ENCODE measurements around the gene FRZB. TPM values are rescaled to one million over a fixed set of nuclear protein-coding genes. Genes with fewer than 3 reads are reported as not detected.
A peak's percentile ranks its signal among the peaks of the same experiment; 100 is the strongest.

FRZB gene
- total and polyA plus RNA-seq, 9 of the 15 experiments (the other 6 are each of a cell fraction or from before 2014, with no cell fraction given): 0.01 to 0.05 (median 0.03) TPM; not detected in 6

- in situ Hi-C loops (cut with MboI) (no loop called here), intact Hi-C loops (cut with micrococcal nuclease) (loop anchor here (5.0 to 10.0 kb wide), 4 partner anchors 85 to 683 kb away; no protein-coding TSS in a partner anchor)
- H3K9me1 ChIP-seq (ENCODE audit: control insufficient read depth, insufficient read depth, low read length): no peaks in the 10 kb centered on the region
- no peaks in the 10 kb centered on the region; the same call in 1 of the 2 replicates for H3K9me3 ChIP-seq (replicated peaks; ENCODE audit: control insufficient read depth, insufficient read depth, low read depth, low read length)
- 0 out of 2 replicates have a peak, but pooled peaks have one; percentile 1 for TF ChIP-seq RNF2 (IDR thresholded peaks at IDR 0.05)
- TF ChIP-seq EGR1 (conservative IDR thresholded peaks at IDR 0.05): 0 out of 2 replicates have a peak, but pooled peaks have one; percentile 27
- TF ChIP-seq CBFA2T3 (IDR thresholded peaks at IDR 0.05): no peak
- TF ChIP-seq RBM39 (optimal IDR thresholded peaks at IDR 0.05; ENCODE audit: low read depth, low read length): no peak
- no peak for TF ChIP-seq GMEB1 (CRISPR knock-in tag; IDR thresholded peaks at IDR 0.05)
- no peak for TF ChIP-seq E4F1 (CRISPR knock-in tag; IDR thresholded peaks at IDR 0.05; ENCODE audit: borderline replicate concordance)
- H3K79me2 ChIP-seq (ENCODE audit: control insufficient read depth, insufficient read depth, low read length): no peaks in the 10 kb centered on the region
- no TSS peak for BruUV-seq (replicated peaks)
- no peak overlapping the region for H3K4me2 ChIP-seq (ENCODE audit: insufficient read depth, low read length)
- no peak for FAIRE-seq
- ATAC-seq: no peak
- peaks cover 40 to 41% of the 10 kb centered on the region in 2 experiments for H3K27me3 ChIP-seq (ENCODE audit: control insufficient read depth in 2 of 2, insufficient read depth in 2 of 2, low read length in 2 of 2)
- no peaks in the 10 kb centered on the region; the same call in 1 of the 2 replicates for H4K20me1 ChIP-seq (replicated peaks; ENCODE audit: control insufficient read depth, insufficient read depth, low read length)
- no peak overlapping the region for H2AFZ ChIP-seq (ENCODE audit: low read depth, low read length)
- H3K4me1 ChIP-seq (replicated peaks in 1 of 2; ENCODE audit: control insufficient read depth in 2 of 2, insufficient read depth in 2 of 2, low read length in 2 of 2): peaks cover 0 to 15% of the 10 kb centered on the region in 2 experiments; a peak in 1 of 5 replicates
- ChIA-PET CTCF (ENCODE audit: low intra/inter-chr PET ratio) (no interaction called here), POLR2A (interaction anchor here (0.6 to 1.8 kb wide), 5 partner anchors 10 to 1627 kb away, joined by 3 to 7 read pairs (median 3); no protein-coding TSS in a partner anchor)
- no peak overlapping the region for H3K27ac ChIP-seq (ENCODE audit: extremely low read depth, low read depth, low read length)
- WGBS (ENCODE audit: insufficient coverage, low coverage, missing lambda C conversion rate): 4% methylated on average over 11 of the region's 12 CpGs
- no peaks in the 10 kb centered on the region for H3K36me3 ChIP-seq (ENCODE audit: control insufficient read depth, insufficient read depth, low read length)
- DNase-seq (ENCODE audit: extremely low read depth in 1 of 4, low spot score in 3 of 4): no peak
- no peak overlapping the region for H3K4me3 ChIP-seq
- no peak overlapping the region for H3K9ac ChIP-seq (ENCODE audit: insufficient read depth in 1 of 2, low read depth in 2 of 2, low read length in 2 of 2)
Observed at GRCh38 chr2:182867426-182868053, 1.1 kb upstream of the FRZB start.

Data from K562 (cell line).